GM12878 (cell line): ENCODE data around the gene C2orf68. TPM values are rescaled to one million over a fixed set of nuclear protein-coding genes. Genes with fewer than 3 reads are reported as not detected.

Experiments used
- ATAC-seq: fragments of 200-7000 bp; cut with Tn5 transposase; 3 replicates; pipeline ENCODE4 v1.9.1; 2020; ENCODE audit warnings: mild to moderate bottlenecking, moderate library complexity
- BruUV-seq: library from RNA; stranded (reverse); fragments of 400-500 nt; replicated peaks from 2 replicates; lab custom pipeline; 2021; lab: Mats Ljungman, UMichigan
- CTCF ChIA-PET: fragments of 300-600 bp; sonication (Branson Sonifier 250); formaldehyde crosslinking; extraction: SDS; loops from one replicate; lab custom pipeline; 2021; ENCODE audit warnings: inconsistent platforms; lab: Yijun Ruan, JAX
- POLR2A ChIA-PET: fragments of 350-600 bp; formaldehyde crosslinking; extraction: SDS; loops from one replicate; lab custom pipeline; 2021; ENCODE audit warnings: inconsistent platforms; lab: Charles Lee
- RAD21 ChIA-PET: fragments of 300-600 bp; sonication (Branson Sonifier 250); formaldehyde crosslinking; loops from one replicate; lab custom pipeline; 2023; ENCODE audit warnings: antibody characterized with exemption; ENCODE audit not compliant: unreplicated experiment; lab: Charles Lee
- SMC1A ChIA-PET: fragments of 300-600 bp; sonication (Branson Sonifier 250); formaldehyde crosslinking; loops from one replicate; lab custom pipeline; 2023; ENCODE audit not compliant: unreplicated experiment, uncharacterized antibody; lab: Charles Lee
- DNase-seq: peaks from one replicate; pipeline ENCODE4 v3.0.0-alpha.2; 2011; ENCODE audit warnings: low read depth, low spot score
- FAIRE-seq: peaks from 3 replicates; lab custom pipeline; 2011; peaks lifted over from hg19 to GRCh38; lab: Jason Lieb, UNC
- H2AFZ ChIP-seq: 2 replicates; pipeline ENCODE4 v1.6.0; 2011; ENCODE audit warnings: low read depth, low read length, control low read depth; ENCODE audit not compliant: control insufficient read depth
- H3K27ac ChIP-seq: 2 replicates; pipeline ENCODE4 v1.5.1; 2011; ENCODE audit warnings: control low read depth; ENCODE audit not compliant: control insufficient read depth, insufficient read depth
- H3K27me3 ChIP-seq, 2 experiments: replicated peaks in 1 of 2; 2 replicates each; pipeline versions ENCODE4 v1.6.0 to v1.6.1; 2011; ENCODE audit warnings: low read length in 1 of 2; ENCODE audit not compliant: control insufficient read depth in 2 of 2, insufficient read depth in 2 of 2
- H3K36me3 ChIP-seq, 2 experiments: 2 replicates each; pipeline ENCODE4 v1.5.1; 2011; ENCODE audit warnings: low read length in 1 of 2; ENCODE audit not compliant: control insufficient read depth in 2 of 2, insufficient read depth in 2 of 2
- H3K4me1 ChIP-seq: 2 replicates; pipeline ENCODE4 v1.6.1; 2011; ENCODE audit warnings: mild to moderate bottlenecking, low read length, moderate library complexity, mixed read lengths; ENCODE audit not compliant: control insufficient read depth, insufficient read depth
- H3K4me2 ChIP-seq: 2 replicates; pipeline ENCODE4 v1.6.0; 2011; ENCODE audit warnings: control low read depth; ENCODE audit not compliant: control insufficient read depth, insufficient read depth
- H3K4me3 ChIP-seq: fragments of 200-600 bp; sonication (generic); 2 replicates; pipeline ENCODE4 v1.5.1; 2016
- H3K79me2 ChIP-seq: 2 replicates; pipeline ENCODE4 v1.6.0; 2011; ENCODE audit warnings: low read length; ENCODE audit not compliant: control insufficient read depth, insufficient read depth
- H3K9ac ChIP-seq: 2 replicates; pipeline ENCODE4 v1.8.0; 2011; ENCODE audit warnings: low read length, control low read depth, mixed read lengths; ENCODE audit not compliant: control insufficient read depth, insufficient read depth
- H3K9me3 ChIP-seq: replicated peaks from 3 replicates; pipeline ENCODE4 v1.5.1; 2011; ENCODE audit warnings: mild to moderate bottlenecking, low read length; ENCODE audit not compliant: control insufficient read depth, insufficient read depth
- H4K20me1 ChIP-seq: 2 replicates; pipeline ENCODE4 v1.6.0; 2011; ENCODE audit not compliant: control insufficient read depth, insufficient read depth
- IRF5 ChIP-seq: fragments of 450-650 bp; IDR thresholded peaks from 2 replicates; pipeline ENCODE4 v1.6.1; 2017; ENCODE audit warnings: borderline replicate concordance
- NBN ChIP-seq: fragments of 450-650 bp; IDR thresholded peaks from 2 replicates; pipeline ENCODE4 v1.6.1; 2016
- SIX5 ChIP-seq: IDR thresholded peaks from 2 replicates; pipeline ENCODE4 v1.6.1; 2011; ENCODE audit warnings: mild to moderate bottlenecking, low read depth, low read length, moderate library complexity; ENCODE audit not compliant: severe bottlenecking
- SMC3 ChIP-seq: IDR thresholded peaks from 2 replicates; pipeline ENCODE4 v1.6.1; 2011; ENCODE audit warnings: low read length, improper control_type of control experiment, borderline replicate concordance
- ZBTB11 ChIP-seq: fragments of 450-650 bp; formaldehyde crosslinking; IDR thresholded peaks from 2 replicates; pipeline ENCODE4 v1.5.0; 2022; ENCODE audit warnings: mild to moderate bottlenecking, missing genetic modification characterization
- WGBS: methylation state at CpG from one replicate; pipeline ENCODE4 v1.1.6; 2016; ENCODE audit warnings: low lambda C conversion rate; ENCODE audit not compliant: insufficient replicate concordance, insufficient coverage; ENCODE audit errors: missing lambda C conversion rate; 5-methylcytosine and 5-hydroxymethylcytosine counted together
- in situ Hi-C: fragments of 300-500 bp; cut with MboI; formaldehyde crosslinking; loops from 9 replicates; pipeline ENCODE4 v1.14.3; 2018; ENCODE audit warnings: mixed read lengths
- intact Hi-C: fragments of 100-400 bp; cut with micrococcal nuclease; formaldehyde crosslinking; loops from one replicate; pipeline ENCODE4 v1.14.2; 2022; ENCODE audit not compliant: unreplicated experiment
- polyA plus RNA-seq, 11 experiments: library from polyadenylated mRNA; depleted of rRNA in 4 of 11; unstranded in 6 of 11; stranded (reverse) in 5 of 11; fragments of >200 nt; fragmentation: Nextera tagmentation in 4 of 11; fragmentation: Illumina TruSeq in 1 of 11; extraction: Ambion mirVana in 4 of 11; extraction: Trizol in 1 of 11; gene quantifications; 1 replicate in 1 of 11; 2 replicates in 10 of 11; pipeline versions ENCODE4 v1.2.1 to v1.2.3, GENCODE V29; 2011 to 2016; ENCODE audit warnings: inconsistent platforms in 2 of 11, missing spikeins in 2 of 11, low read depth in 1 of 11
- total RNA-seq, 4 experiments: library from RNA; depleted of rRNA in 3 of 4; stranded (reverse); fragments of >200 nt in 3 of 4; fragmentation: Illumina TruSeq in 1 of 4; extraction: Trizol in 1 of 4; gene quantifications; 2 replicates each; pipeline versions ENCODE4 v1.2.1 to v1.2.3, GENCODE V29; 2013 to 2021
- TF ChIP-seq, protein P1 (sequence below): fragments of 450-650 bp; IDR thresholded peaks from 2 replicates; pipeline ENCODE4 v1.6.1; 2016; ENCODE audit warnings: mild to moderate bottlenecking

Gene C2orf68
- total and polyA plus RNA-seq, 10 of the 15 experiments (the other 5 are each of a cell fraction or from before 2014, with no cell fraction given): 12.7 to 56.1 (median 28.4) TPM

DNA sequence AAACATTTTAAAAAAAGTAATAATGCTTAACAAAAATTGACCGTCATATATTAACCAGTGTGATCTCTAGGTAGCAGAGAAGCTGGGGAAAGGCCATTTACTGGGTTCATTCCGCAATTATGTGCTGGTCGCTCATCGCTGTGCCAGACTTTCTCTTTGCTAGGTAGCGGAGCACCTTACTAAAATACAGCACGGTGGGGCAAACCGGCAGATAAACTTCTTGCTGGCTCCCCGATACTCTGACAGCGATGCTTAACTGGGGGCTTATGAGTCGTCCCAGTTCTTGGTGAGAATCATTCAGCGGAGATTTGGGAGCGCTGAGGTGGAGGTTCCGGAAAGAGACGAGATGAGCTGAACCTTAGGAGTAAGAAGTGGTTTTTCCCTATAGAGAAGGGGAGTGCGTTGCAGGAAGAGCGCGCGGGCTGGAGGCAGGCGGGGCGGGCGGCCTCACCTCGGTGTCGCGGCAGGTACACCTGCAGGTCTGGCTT, 605 bp downstream of the C2orf68 start:
- POLR2A ChIA-PET: interaction anchor here (0.6 to 2.6 kb wide), 7 partner anchors 10 to 134 kb away, joined by 3 to 14 read pairs (median 4); partner anchors contain the start of genes MAT2A, RNF181 and VAMP8

More for the DNA sequence above, 605 bp downstream of the C2orf68 start:
- no peak for DNase-seq
- Histone ChIP-seq H4K20me1 (no peaks in the 10 kb centered on the region; the same call in 1 of the 2 replicates), H3K27me3 (no peaks in the 10 kb centered on the region), H3K79me2 (peaks cover 17% of the 10 kb centered on the region), H3K36me3 (peaks cover 3 to 17% of the 10 kb centered on the region in 2 experiments; a peak in 3 of 4 replicates), H3K4me2 (peak overlapping the region; percentile 72), H3K27ac (peak overlapping the region; percentile 55), H3K9me3 (no peaks in the 10 kb centered on the region), H3K4me1 (no peaks in the 10 kb centered on the region), H3K9ac (peak overlapping the region; percentile 80), H2AFZ (peak overlapping the region; percentile 93), H3K4me3 (peak overlapping the region; percentile 81)
- intact Hi-C loops: no loop called here
- ATAC-seq: no peak
- SMC1A ChIA-PET: interaction anchor here (0.6 to 1.4 kb wide), 5 partner anchors 9 to 56 kb away, joined by 3 to 4 read pairs (median 3); partner anchors contain the start of gene RNF181
- TSS peak; percentile 69 for BruUV-seq
- in situ Hi-C loops: no loop called here
- no peak for FAIRE-seq
- CTCF ChIA-PET: interaction anchor here (0.7 to 1.1 kb wide), 4 partner anchors 9 to 109 kb away, joined by 3 to 4 read pairs (median 4); no protein-coding TSS in a partner anchor
- TF ChIP-seq SMC3: no peak
- TF ChIP-seq IRF5: no peak
- no peak for TF ChIP-seq ZBTB11 (CRISPR knock-in tag)
- no peak for TF ChIP-seq SIX5
- no peak for TF ChIP-seq NBN
- TF ChIP-seq, protein P1, sequence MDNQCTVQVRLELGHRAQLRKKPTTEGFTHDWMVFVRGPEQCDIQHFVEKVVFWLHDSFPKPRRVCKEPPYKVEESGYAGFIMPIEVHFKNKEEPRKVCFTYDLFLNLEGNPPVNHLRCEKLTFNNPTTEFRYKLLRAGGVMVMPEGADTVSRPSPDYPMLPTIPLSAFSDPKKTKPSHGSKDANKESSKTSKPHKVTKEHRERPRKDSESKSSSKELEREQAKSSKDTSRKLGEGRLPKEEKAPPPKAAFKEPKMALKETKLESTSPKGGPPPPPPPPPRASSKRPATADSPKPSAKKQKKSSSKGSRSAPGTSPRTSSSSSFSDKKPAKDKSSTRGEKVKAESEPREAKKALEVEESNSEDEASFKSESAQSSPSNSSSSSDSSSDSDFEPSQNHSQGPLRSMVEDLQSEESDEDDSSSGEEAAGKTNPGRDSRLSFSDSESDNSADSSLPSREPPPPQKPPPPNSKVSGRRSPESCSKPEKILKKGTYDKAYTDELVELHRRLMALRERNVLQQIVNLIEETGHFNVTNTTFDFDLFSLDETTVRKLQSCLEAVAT: 0 out of 2 replicates have a peak, but pooled peaks have one; percentile 30
- WGBS: 13% methylated on average over 24 of the region's 24 CpGs
- RAD21 ChIA-PET: interaction anchor here (0.6 to 1.0 kb wide), 3 partner anchors 11 to 203 kb away, joined by 3 to 4 read pairs (median 4); no protein-coding TSS in a partner anchor
